Lung (tissue), 12 donors: ENCODE measurements around the gene CDH13. TPM values are rescaled to one million over a fixed set of nuclear protein-coding genes. Genes with fewer than 3 reads are reported as not detected.

Experiments used
- ATAC-seq: fragments of 200-7000 bp; cut with Tn5 transposase; one replicate; pipeline ENCODE4 v1.9.1; 2020; ENCODE audit warnings: moderate number of reproducible peaks; ENCODE audit not compliant: insufficient read depth, low FRiP score
- DNase-seq, 3 donors: peaks; one replicate each; pipeline ENCODE4 v3.0.0-alpha.2; 2013 to 2017
- H3K27ac ChIP-seq, 2 donors: one replicate each; pipeline ENCODE4 v1.5.1; 2013; ENCODE audit warnings: mild to moderate bottlenecking in 2 of 2, moderate library complexity in 2 of 2, control low read depth in 1 of 2, inconsistent platforms in 1 of 2, low read depth in 1 of 2, low read length in 1 of 2
- H3K27me3 ChIP-seq, 3 donors: one replicate each; pipeline ENCODE4 v1.5.1; 2013; ENCODE audit warnings: low read length in 2 of 3; ENCODE audit not compliant: control insufficient read depth in 3 of 3, insufficient read depth in 3 of 3
- H3K36me3 ChIP-seq, 4 donors: one replicate each; pipeline ENCODE4 v1.5.1; 2013; ENCODE audit warnings: low read length in 4 of 4, mild to moderate bottlenecking in 1 of 4, moderate library complexity in 1 of 4; ENCODE audit not compliant: control insufficient read depth in 4 of 4, insufficient read depth in 4 of 4
- H3K4me1 ChIP-seq, 5 donors: one replicate each; pipeline ENCODE4 v1.5.1; 2013; ENCODE audit warnings: low read length in 5 of 5, mild to moderate bottlenecking in 2 of 5, moderate library complexity in 1 of 5; ENCODE audit not compliant: control insufficient read depth in 5 of 5, insufficient read depth in 5 of 5
- H3K4me3 ChIP-seq: one replicate; pipeline ENCODE4 v1.5.1; 2013; ENCODE audit warnings: mild to moderate bottlenecking, control low read depth, moderate library complexity
- H3K9ac ChIP-seq, 2 donors: one replicate each; pipeline ENCODE4 v1.5.1; 2013; ENCODE audit warnings: low read length in 2 of 2, control low read depth in 1 of 2; ENCODE audit not compliant: insufficient read depth in 1 of 2
- H3K9me3 ChIP-seq, 4 donors: one replicate each; pipeline ENCODE4 v1.5.1; 2013; ENCODE audit warnings: low read length in 3 of 4, mild to moderate bottlenecking in 1 of 4, moderate library complexity in 1 of 4; ENCODE audit not compliant: control insufficient read depth in 4 of 4, insufficient read depth in 3 of 4
- WGBS, 2 donors: extraction: QIAGEN DNeasy Blood & Tissue Kit; methylation state at CpG; one replicate each; pipeline ENCODE4 v1.1.7; 2013; 5-methylcytosine and 5-hydroxymethylcytosine counted together
- polyA plus RNA-seq, 2 donors: library from polyadenylated mRNA; stranded (reverse); fragments of 200-250 nt; gene quantifications; one replicate each; pipeline ENCODE4 v1.2.1, GENCODE V29; 2013
- total RNA-seq, 2 donors: library from RNA; depleted of rRNA in 1 of 2; stranded (reverse); fragments of >200 nt in 1 of 2; gene quantifications; one replicate each; pipeline ENCODE4 v1.2.1, GENCODE V29; 2014 to 2021
- TF ChIP-seq, protein P1 (sequence below): IDR thresholded peaks from 2 replicates; pipeline ENCODE4 v1.5.1; 2012; ENCODE audit warnings: mild to moderate bottlenecking; ENCODE audit errors: control extremely low read depth, extremely low read depth
- donor health status: control.
- donor health status: control.
- donor health status: Bipolar disorder and iron deficiency.
- donor health status: healthy.
- donor health status: DM: yes; HTN: yes; CAD: no.

CDH13 gene
- total and polyA plus RNA-seq, 4 donors, result 2.1 to 12.3 (median 7.3) TPM

DNA sequence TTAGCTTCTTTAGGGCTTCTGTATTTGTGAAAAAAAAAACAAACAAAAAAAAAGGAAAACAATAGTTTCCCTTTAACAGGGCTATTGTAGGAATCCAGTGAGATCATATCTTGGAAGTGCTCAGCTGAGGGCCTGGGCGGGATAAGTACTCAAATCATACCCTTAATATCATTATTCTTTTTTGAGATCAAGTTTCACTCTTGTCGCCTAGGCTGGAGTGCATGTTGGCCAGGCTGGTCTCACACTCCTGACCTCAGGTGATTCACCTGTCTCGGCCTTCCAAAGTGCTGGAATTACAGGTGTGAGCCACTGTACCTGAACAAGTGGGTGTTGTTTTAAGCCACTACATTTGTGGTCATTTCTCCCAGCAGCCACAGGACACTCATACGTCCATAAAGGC is 87.0 kb downstream of the CDH13 start:
- H3K27ac ChIP-seq, result peak overlapping the region in 1 of 2 donors; percentile 52
- H3K36me3 ChIP-seq, result no peaks in the 10 kb centered on the region
- H3K4me3 ChIP-seq, result no peak overlapping the region
- ATAC-seq (no peak), DNase-seq (no peak)
- H3K9ac ChIP-seq, result no peak overlapping the region
- WGBS, 2 donors, result 69 to 86% methylated on average over 4 of the region's 4 CpGs
- no peaks in the 10 kb centered on the region for H3K9me3 ChIP-seq
- TF ChIP-seq, protein P1, sequence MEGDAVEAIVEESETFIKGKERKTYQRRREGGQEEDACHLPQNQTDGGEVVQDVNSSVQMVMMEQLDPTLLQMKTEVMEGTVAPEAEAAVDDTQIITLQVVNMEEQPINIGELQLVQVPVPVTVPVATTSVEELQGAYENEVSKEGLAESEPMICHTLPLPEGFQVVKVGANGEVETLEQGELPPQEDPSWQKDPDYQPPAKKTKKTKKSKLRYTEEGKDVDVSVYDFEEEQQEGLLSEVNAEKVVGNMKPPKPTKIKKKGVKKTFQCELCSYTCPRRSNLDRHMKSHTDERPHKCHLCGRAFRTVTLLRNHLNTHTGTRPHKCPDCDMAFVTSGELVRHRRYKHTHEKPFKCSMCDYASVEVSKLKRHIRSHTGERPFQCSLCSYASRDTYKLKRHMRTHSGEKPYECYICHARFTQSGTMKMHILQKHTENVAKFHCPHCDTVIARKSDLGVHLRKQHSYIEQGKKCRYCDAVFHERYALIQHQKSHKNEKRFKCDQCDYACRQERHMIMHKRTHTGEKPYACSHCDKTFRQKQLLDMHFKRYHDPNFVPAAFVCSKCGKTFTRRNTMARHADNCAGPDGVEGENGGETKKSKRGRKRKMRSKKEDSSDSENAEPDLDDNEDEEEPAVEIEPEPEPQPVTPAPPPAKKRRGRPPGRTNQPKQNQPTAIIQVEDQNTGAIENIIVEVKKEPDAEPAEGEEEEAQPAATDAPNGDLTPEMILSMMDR, result no peak
- peaks cover 0 to 21% (median 0%) of the 10 kb centered on the region in 5 donors for H3K4me1 ChIP-seq
- no peaks in the 10 kb centered on the region for H3K27me3 ChIP-seq

DNA sequence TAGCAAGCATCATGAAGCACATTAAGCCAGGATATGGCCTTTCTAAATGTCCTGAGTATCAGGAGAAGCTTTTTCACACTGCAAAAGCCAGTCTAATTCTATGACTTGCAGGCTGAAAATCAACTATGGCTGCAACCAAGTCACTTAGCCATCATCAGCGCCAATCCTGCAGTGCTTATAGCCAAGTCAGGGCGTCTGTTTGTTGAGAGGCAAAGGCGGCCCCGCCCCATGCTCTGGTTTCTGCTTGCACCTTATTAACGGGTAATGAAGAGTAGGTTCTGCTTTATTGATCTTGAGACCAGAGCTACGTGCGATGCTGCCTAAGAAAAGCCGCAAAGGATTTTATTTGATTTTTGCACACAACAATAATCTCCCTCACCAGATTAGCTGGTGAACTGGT is 88.4 kb downstream of the CDH13 start:
- 78 to 87% methylated on average over 8 of the region's 8 CpGs for WGBS, 2 donors

DNA sequence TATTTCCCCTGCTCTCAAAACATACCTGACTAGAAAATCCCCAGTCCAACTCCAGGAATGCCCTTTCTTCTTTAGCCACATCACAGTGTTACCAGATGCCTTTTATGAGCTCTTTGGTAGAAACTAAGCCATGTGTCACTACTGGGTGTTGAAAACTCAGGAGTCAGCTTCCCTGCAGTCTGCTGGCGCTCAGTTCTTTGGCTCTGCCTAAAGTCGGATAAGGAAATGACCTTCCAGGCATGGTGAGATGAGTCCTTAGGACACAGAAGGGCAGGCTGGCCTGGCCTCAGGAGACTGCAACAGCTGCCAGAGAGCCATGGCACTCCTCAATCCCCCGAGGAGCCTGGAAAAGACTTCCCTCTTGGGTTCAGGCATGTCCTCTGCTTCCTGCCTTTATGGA is 89.1 kb downstream of the CDH13 start:
- DNase-seq (no peak), ATAC-seq (no peak)
- H3K4me1 ChIP-seq, result peaks cover 0 to 14% (median 0%) of the 10 kb centered on the region in 5 donors
- TF ChIP-seq, protein P1, result no peak
- peaks cover 0 to 3% (median 0%) of the 10 kb centered on the region in 4 donors for H3K9me3 ChIP-seq
- H3K27me3 ChIP-seq, result no peaks in the 10 kb centered on the region
- 61 to 78% methylated on average over 3 of the region's 3 CpGs for WGBS, 2 donors
- peak overlapping the region in 1 of 2 donors; percentile 79 for H3K27ac ChIP-seq
- H3K9ac ChIP-seq, result no peak overlapping the region
- no peak overlapping the region for H3K4me3 ChIP-seq
- H3K36me3 ChIP-seq, result no peaks in the 10 kb centered on the region

More for the DNA sequence above, 88.4 kb downstream of the CDH13 start:
- Histone ChIP-seq H3K4me3 (no peak overlapping the region), H3K4me1 (peaks cover 0 to 14% (median 0%) of the 10 kb centered on the region in 5 donors), H3K9ac (no peak overlapping the region), H3K36me3 (no peaks in the 10 kb centered on the region), H3K27ac (peak overlapping the region in 1 of 2 donors; percentile 46), H3K27me3 (no peaks in the 10 kb centered on the region), H3K9me3 (peaks cover 0 to 3% (median 0%) of the 10 kb centered on the region in 4 donors)
- TF ChIP-seq, protein P1, result no peak
- no peak for DNase-seq
- no peak for ATAC-seq

DNA sequence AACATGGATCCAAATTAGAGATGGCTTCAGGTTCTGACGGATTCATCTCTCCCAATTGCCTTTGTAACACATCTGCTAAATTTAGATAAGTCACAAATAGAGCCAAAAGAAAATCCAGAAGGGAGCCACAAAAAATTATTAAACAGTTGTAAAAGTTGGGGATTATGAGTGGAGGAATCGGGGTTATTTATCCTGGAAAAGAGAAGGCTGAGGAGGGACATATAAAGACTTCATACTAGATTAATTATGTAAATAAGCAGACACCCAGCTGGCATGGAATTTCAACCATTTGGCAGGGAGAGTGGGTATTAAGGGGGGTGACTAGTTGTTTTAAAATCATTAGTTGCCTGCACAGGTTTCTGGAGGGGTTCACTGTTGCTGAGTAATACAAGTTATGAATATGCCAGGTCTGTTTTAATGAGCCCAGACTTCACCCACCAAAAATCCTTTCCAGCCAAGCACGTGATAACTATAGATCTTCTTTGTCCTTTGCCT is 89.6 kb downstream of the CDH13 start:
- WGBS, 2 donors, result 84 to 91% methylated on average over 3 of the region's 3 CpGs
- peaks cover 0 to 14% (median 0%) of the 10 kb centered on the region in 5 donors for H3K4me1 ChIP-seq
- no peaks in the 10 kb centered on the region for H3K27me3 ChIP-seq
- H3K4me3 ChIP-seq, result no peak overlapping the region
- no peak overlapping the region for H3K9ac ChIP-seq
- TF ChIP-seq, protein P1, result no peak
- ATAC-seq (no peak), DNase-seq (no peak)
- no peaks in the 10 kb centered on the region for H3K36me3 ChIP-seq
- H3K9me3 ChIP-seq, result peaks cover 0 to 3% (median 0%) of the 10 kb centered on the region in 4 donors
- peak overlapping the region in 1 of 2 donors; percentile 79 for H3K27ac ChIP-seq
